Heart left ventricle (tissue), 16 donors: Measurements from ENCODE around the gene VDR. TPM values are rescaled to one million over a fixed set of nuclear protein-coding genes. Genes with fewer than 3 reads are reported as not detected.

Experiments used
- ATAC-seq, 4 donors: fragments of 200-7000 bp; cut with Tn5 transposase; one replicate each; pipeline ENCODE4 v1.9.1; 2020 to 2022; ENCODE audit warnings: moderate library complexity in 4 of 4, mild to moderate bottlenecking in 3 of 4, moderate number of reproducible peaks in 1 of 4
- DNase-seq, 5 donors: peaks; one replicate each; pipeline ENCODE4 v3.0.0-alpha.2; 2020
- H3K27ac ChIP-seq, 12 donors: fragments of 200-600 bp; sonication (generic) in 4 of 12; one replicate each; pipeline versions ENCODE4 v1.5.0 to v1.8.0; 2016 to 2022; ENCODE audit warnings: mild to moderate bottlenecking in 2 of 12
- H3K27me3 ChIP-seq, 9 donors: fragments of 200-600 bp; sonication (generic) in 2 of 9; one replicate each; pipeline versions ENCODE4 v1.5.1 to v1.8.0; 2016 to 2022; ENCODE audit warnings: mild to moderate bottlenecking in 3 of 9
- H3K36me3 ChIP-seq, 9 donors: fragments of 200-600 bp; sonication (generic) in 2 of 9; one replicate each; pipeline versions ENCODE4 v1.5.0 to v1.8.0; 2018 to 2022; ENCODE audit warnings: mild to moderate bottlenecking in 2 of 9
- H3K4me1 ChIP-seq, 12 donors: fragments of 200-600 bp; sonication (generic) in 4 of 12; one replicate each; pipeline versions ENCODE4 v1.5.0 to v1.8.0; 2016 to 2022; ENCODE audit warnings: mild to moderate bottlenecking in 3 of 12
- H3K4me3 ChIP-seq, 12 donors: fragments of 200-600 bp; sonication (generic) in 4 of 12; one replicate each; pipeline versions ENCODE4 v1.5.0 to v1.8.0; 2017 to 2022; ENCODE audit warnings: mild to moderate bottlenecking in 9 of 12, moderate library complexity in 4 of 12
- H3K9me3 ChIP-seq, 12 donors: fragments of 200-600 bp; sonication (generic) in 4 of 12; one replicate each; pipeline versions ENCODE4 v1.5.0 to v1.8.0; 2016 to 2022; ENCODE audit warnings: mild to moderate bottlenecking in 1 of 12
- CTCF ChIP-seq, 12 donors: fragments of 200-600 bp; sonication (generic) in 4 of 12; IDR thresholded peaks; one replicate each; pipeline versions ENCODE4 v1.5.0 to v1.8.0; 2018 to 2022; ENCODE audit warnings: antibody characterized with exemption in 12 of 12, mild to moderate bottlenecking in 5 of 12
- POLR2A ChIP-seq, 2 donors: fragments of 450-650 bp; IDR thresholded peaks; one replicate each; pipeline ENCODE4 v1.6.1; 2017; ENCODE audit warnings: antibody characterized with exemption in 2 of 2, mild to moderate bottlenecking in 2 of 2, moderate library complexity in 2 of 2
- WGBS, 4 donors: extraction: QIAGEN DNeasy Blood & Tissue Kit in 2 of 4; methylation state at CpG; one replicate each; pipeline versions ENCODE4 v1.1.5 to v1.1.7; 2013 to 2018; 5-methylcytosine and 5-hydroxymethylcytosine counted together
- intact Hi-C, 10 donors: fragments of 100-400 bp; cut with DNase I; formaldehyde crosslinking; loops; one replicate each; pipeline versions ENCODE4 v1.11.1 to v1.14.2; 2022
- polyA plus RNA-seq, 2 donors: library from polyadenylated mRNA; stranded (reverse); fragments of 200-250 nt; gene quantifications; one replicate each; pipeline ENCODE4 v1.2.3, GENCODE V29; 2013
- total RNA-seq, 9 donors: library from RNA; depleted of rRNA in 2 of 9; stranded (reverse); fragments of >200 nt in 2 of 9; fragmentation: NEBNext Ultra II Directional in 3 of 9; extraction: Animal tissue kit (Norgen Biotek cat#: 25700) in 3 of 9; gene quantifications; one replicate each; pipeline versions ENCODE4 v1.1.0 to v1.2.4, GENCODE V29; 2016 to 2023
- donor health status: ischemic (EF 13 %, LVEDD 7.1; RV severe dilation, severe dysfunction).
- donor health status: healthy with polysubstance abuse.
- donor health status: DM: no; HTN: yes; CAD: no.
- donor health status: DM: no; HTN: no; CAD: no.
- donor health status: ischemic (EF 25% LVEDD 6.9; RV normal size, moderate dysfunction).
- donor health status: ischemic (EF 25% LVEDD 5.7; RV mildly dilated, moderate dysfunction).
- donor health status: healthy.
- donor health status: DM: yes; HTN: yes; CAD: no.
- donor health status: ischemic (EF 35%, LVEDD 5.7; RV mildly dilated, moderate dysfunction).
- donor health status: nonischemic (EF 11% LVEDD 7.7; RV severe dilation, severe dysfunction).
- donor health status: DM: yes; HTN: yes; CAD: no.
- donor health status: PGD.
- donor health status: ischemic (EF 29% LVEDD 5.4; RV normal size, mild dysfunction).
- donor health status: nonischemic (EF 23%, LVEDD 6.1; RV moderate dilation, normal function).

The VDR gene
- total and polyA plus RNA-seq, 11 donors = 0.15 to 4.3 (median 0.63) TPM

- intact Hi-C loops = no loop called here
- no peak for ATAC-seq
Observed at GRCh38 chr12:47891356-47891755, 13.4 kb downstream of the VDR start.

GRCh38 chr12:47889040-47889439, 15.8 kb downstream of the VDR start:
- H3K4me1 ChIP-seq = peaks cover 0 to 38% (median 0%) of the 10 kb centered on the region in 12 donors
- H3K27ac ChIP-seq = peak overlapping the region in 1 of 12 donors; percentile 39
- DNase-seq = no peak
- intact Hi-C loops = no loop called here
- H3K36me3 ChIP-seq = no peaks in the 10 kb centered on the region
- peak in 3 of 4 donors; percentile 35 to 72 (median 60) for ATAC-seq
- no peaks in the 10 kb centered on the region for H3K9me3 ChIP-seq
- no peak for TF ChIP-seq CTCF (IDR thresholded peaks at IDR 0.05)
- no peak for TF ChIP-seq POLR2A (IDR thresholded peaks at IDR 0.05)
- 72 to 79% (median 77%) methylated on average over 4 of the region's 4 CpGs for WGBS, 4 donors
- H3K27me3 ChIP-seq = no peaks in the 10 kb centered on the region
- H3K4me3 ChIP-seq = no peak overlapping the region

More at GRCh38 chr12:47891356-47891755, 13.4 kb downstream of the VDR start:
- TF ChIP-seq CTCF (IDR thresholded peaks at IDR 0.05) = no peak
- no peak overlapping the region for H3K4me3 ChIP-seq
- H3K27ac ChIP-seq = peak overlapping the region in 1 of 12 donors; percentile 64
- no peaks in the 10 kb centered on the region for H3K36me3 ChIP-seq
- H3K4me1 ChIP-seq = peaks cover 0 to 36% (median 0%) of the 10 kb centered on the region in 12 donors
- no peaks in the 10 kb centered on the region for H3K27me3 ChIP-seq
- H3K9me3 ChIP-seq = no peaks in the 10 kb centered on the region
- WGBS, 4 donors = 64 to 74% (median 71%) methylated on average over 3 of the region's 3 CpGs
- DNase-seq = no peak

- ATAC-seq (no peak), DNase-seq (no peak)
- Histone ChIP-seq H3K27ac (peak overlapping the region in 1 of 12 donors; percentile 39), H3K4me1 (peaks cover 0 to 37% (median 0%) of the 10 kb centered on the region in 12 donors), H3K36me3 (no peaks in the 10 kb centered on the region), H3K4me3 (no peak overlapping the region), H3K27me3 (no peaks in the 10 kb centered on the region), H3K9me3 (no peaks in the 10 kb centered on the region)
- WGBS, 4 donors = 81 to 91% (median 86%) methylated on average over 9 of the region's 9 CpGs
- intact Hi-C loops = no loop called here
- no peak for TF ChIP-seq CTCF (IDR thresholded peaks at IDR 0.05)
- no peak for TF ChIP-seq POLR2A (IDR thresholded peaks at IDR 0.05)
Observed at GRCh38 chr12:47888153-47888819, 16.5 kb downstream of the VDR start.

- intact Hi-C loops = no loop called here
- no peaks in the 10 kb centered on the region for H3K9me3 ChIP-seq
- DNase-seq = no peak
- TF ChIP-seq POLR2A (IDR thresholded peaks at IDR 0.05) (no peak), CTCF (IDR thresholded peaks at IDR 0.05) (no peak)
- 71 to 89% (median 80%) methylated on average over 3 of the region's 3 CpGs for WGBS, 4 donors
- H3K27ac ChIP-seq = no peak overlapping the region
- no peak for ATAC-seq
- H3K36me3 ChIP-seq = no peaks in the 10 kb centered on the region
- no peak overlapping the region for H3K4me3 ChIP-seq
- H3K4me1 ChIP-seq = peaks cover 0 to 37% (median 0%) of the 10 kb centered on the region in 12 donors
- no peaks in the 10 kb centered on the region for H3K27me3 ChIP-seq
Observed at GRCh38 chr12:47887529-47887928, 17.3 kb downstream of the VDR start.
